Measurements from ENCODE around the gene PNN. TPM values are rescaled to one million over a fixed set of nuclear protein-coding genes. Genes with fewer than 3 reads are reported as not detected.
A peak's percentile ranks its signal among the peaks of the same experiment; 100 is the strongest.
"Not testable (repeated sequence)": the region's sequence is repeated elsewhere in the genome, so short reads cannot be mapped to it uniquely, and the experiment has no call there.

Gene PNN
- polyA plus RNA-seq, 6 donors from 2014 or later = 18.6 to 42.5 (median 24.7) TPM

- Mint-ChIP-seq H3K4me3 (peak overlapping the region; percentile 3 to 99 (median 70)), H3K36me3 (peaks cover 0 to 4% of the 10 kb centered on the region in 2 donors), H3K9me3 (no peaks in the 10 kb centered on the region), H3K27me3 (no peaks in the 10 kb centered on the region), H3K27ac (peak overlapping the region in 4 of 6 donors; percentile 5 to 73 (median 40)), H3K4me1 (peaks cover 23 to 41% (median 36%) of the 10 kb centered on the region in 3 donors)
- DNase-seq = no peak
- no peak for ATAC-seq (ENCODE audit: low read depth in 2 of 2)
Observed at GRCh38 chr14:39168591-39168990, 6.5 kb upstream of the PNN start.

- peak overlapping the region; percentile 93 to 100 (median 98) for H3K4me3 Mint-ChIP-seq
- peak overlapping the region; percentile 95 to 100 (median 98) for H3K27ac Mint-ChIP-seq
- no peaks in the 10 kb centered on the region for H3K36me3 Mint-ChIP-seq
- DNase-seq (no peak), ATAC-seq (ENCODE audit: low read depth in 2 of 2) (no peak)
- no peaks in the 10 kb centered on the region for H3K9me3 Mint-ChIP-seq
- no peaks in the 10 kb centered on the region for H3K27me3 Mint-ChIP-seq
- peaks cover 23 to 45% (median 36%) of the 10 kb centered on the region in 3 donors for H3K4me1 Mint-ChIP-seq
Observed at GRCh38 chr14:39169541-39169900, 5.5 kb upstream of the PNN start.

- H3K27ac Mint-ChIP-seq = peak overlapping the region in 3 of 6 donors; percentile 63 to 100 (median 69)
Observed at GRCh38 chr14:39173198-39173597, 1.9 kb upstream of the PNN start.

GRCh38 chr14:39175445-39176262 lies 600 bp downstream of the PNN start:
- H3K36me3 Mint-ChIP-seq = peaks cover 7 to 16% of the 10 kb centered on the region in 2 donors
- peak; percentile 9 to 10 for ATAC-seq (ENCODE audit: low read depth in 2 of 2)
- H3K9me3 Mint-ChIP-seq = no peaks in the 10 kb centered on the region
- no peaks in the 10 kb centered on the region for H3K27me3 Mint-ChIP-seq
- H3K4me3 Mint-ChIP-seq = peak overlapping the region; percentile 97 to 100 (median 98)
- DNase-seq = peak; percentile 67
- peaks cover 15 to 36% (median 20%) of the 10 kb centered on the region in 3 donors for H3K4me1 Mint-ChIP-seq
- H3K27ac Mint-ChIP-seq = peak overlapping the region; percentile 99 to 100 (median 99)

More at GRCh38 chr14:39173198-39173597, 1.9 kb upstream of the PNN start:
- Mint-ChIP-seq H3K27me3 (no peaks in the 10 kb centered on the region), H3K36me3 (peaks cover 0 to 8% of the 10 kb centered on the region in 2 donors), H3K4me3 (peak overlapping the region in 6 of 8 donors; percentile 20 to 97 (median 54)), H3K4me1 (peaks cover 24 to 59% (median 35%) of the 10 kb centered on the region in 3 donors), H3K9me3 (no peaks in the 10 kb centered on the region)
- no peak for ATAC-seq (ENCODE audit: low read depth in 2 of 2)
- no peak for DNase-seq

- no peaks in the 10 kb centered on the region for H3K9me3 Mint-ChIP-seq
- DNase-seq = no peak
- peak overlapping the region; percentile 97 to 100 (median 98) for H3K4me3 Mint-ChIP-seq
- no peaks in the 10 kb centered on the region for H3K27me3 Mint-ChIP-seq
- peaks cover 7 to 16% of the 10 kb centered on the region in 2 donors for H3K36me3 Mint-ChIP-seq
- peaks cover 15 to 32% (median 20%) of the 10 kb centered on the region in 3 donors for H3K4me1 Mint-ChIP-seq
- no peak for ATAC-seq (ENCODE audit: low read depth in 2 of 2)
- H3K27ac Mint-ChIP-seq = peak overlapping the region; percentile 99 to 100 (median 99)
Observed at GRCh38 chr14:39176263-39177167, 1.5 kb downstream of the PNN start.

GRCh38 chr14:39177168-39177545 lies 2.1 kb downstream of the PNN start:
- Mint-ChIP-seq H3K4me3 (peak overlapping the region in 5 of 8 donors; percentile 16 to 100 (median 49)), H3K27me3 (no peaks in the 10 kb centered on the region), H3K27ac (peak overlapping the region in 3 of 6 donors; percentile 42 to 100 (median 80)), H3K9me3 (no peaks in the 10 kb centered on the region), H3K36me3 (peaks cover 7 to 16% of the 10 kb centered on the region in 2 donors), H3K4me1 (peaks cover 15 to 32% (median 20%) of the 10 kb centered on the region in 3 donors)
- DNase-seq (no peak), ATAC-seq (ENCODE audit: low read depth in 2 of 2) (no peak)

- Mint-ChIP-seq H3K4me3 (peak overlapping the region in 1 of 8 donors; percentile 57), H3K4me1 (peaks cover 17 to 29% (median 20%) of the 10 kb centered on the region in 3 donors)
Observed at GRCh38 chr14:39179042-39179441, 4.0 kb downstream of the PNN start.

GRCh38 chr14:39180553-39180952 lies 5.5 kb downstream of the PNN start:
- H3K36me3 Mint-ChIP-seq = peaks cover 8 to 13% of the 10 kb centered on the region in 2 donors
- H3K4me1 Mint-ChIP-seq = peaks cover 11 to 18% (median 14%) of the 10 kb centered on the region in 3 donors
- H3K4me3 Mint-ChIP-seq = no peak overlapping the region
- DNase-seq (no peak), ATAC-seq (ENCODE audit: low read depth in 2 of 2) (no peak)
- H3K9me3 Mint-ChIP-seq = no peaks in the 10 kb centered on the region
- H3K27ac Mint-ChIP-seq = no peak overlapping the region
- no peaks in the 10 kb centered on the region for H3K27me3 Mint-ChIP-seq

More at GRCh38 chr14:39179042-39179441, 4.0 kb downstream of the PNN start:
- no peaks in the 10 kb centered on the region for H3K27me3 Mint-ChIP-seq
- DNase-seq = no peak
- H3K27ac Mint-ChIP-seq = peak overlapping the region in 2 of 6 donors; percentile 68 to 85
- H3K36me3 Mint-ChIP-seq = peaks cover 13 to 16% of the 10 kb centered on the region in 2 donors
- no peaks in the 10 kb centered on the region for H3K9me3 Mint-ChIP-seq
- ATAC-seq (ENCODE audit: low read depth in 2 of 2) = no peak

- H3K4me3 Mint-ChIP-seq = no peak overlapping the region
- H3K9me3 Mint-ChIP-seq = no peaks in the 10 kb centered on the region
- no peak overlapping the region for H3K27ac Mint-ChIP-seq
- ATAC-seq (ENCODE audit: low read depth in 2 of 2) = peak in 1 of 2 donors; percentile 10
- H3K36me3 Mint-ChIP-seq = peaks cover 8 to 13% of the 10 kb centered on the region in 2 donors
- no peak for DNase-seq
- no peaks in the 10 kb centered on the region for H3K27me3 Mint-ChIP-seq
- peaks cover 8 to 14% (median 11%) of the 10 kb centered on the region in 3 donors for H3K4me1 Mint-ChIP-seq
Observed at GRCh38 chr14:39181026-39181692, 6.1 kb downstream of the PNN start.

- ATAC-seq (ENCODE audit: low read depth in 2 of 2) (no peak), DNase-seq (no peak)
- Mint-ChIP-seq H3K4me3 (no peak overlapping the region), H3K27me3 (no peaks in the 10 kb centered on the region), H3K4me1 (peaks cover 7 to 11% (median 10%) of the 10 kb centered on the region in 3 donors), H3K9me3 (no peaks in the 10 kb centered on the region), H3K27ac (no peak overlapping the region), H3K36me3 (peaks cover 8 to 13% of the 10 kb centered on the region in 2 donors)
Observed at GRCh38 chr14:39181693-39182047, 6.6 kb downstream of the PNN start.

GRCh38 chr14:39182770-39183684 lies 8.0 kb downstream of the PNN start:
- ATAC-seq (ENCODE audit: low read depth in 2 of 2) (no peak), DNase-seq (no peak)
- Mint-ChIP-seq H3K9me3 (no peaks in the 10 kb centered on the region), H3K27me3 (no peaks in the 10 kb centered on the region), H3K27ac (peak overlapping the region in 1 of 6 donors; percentile 40), H3K4me1 (peaks cover 6 to 11% (median 6%) of the 10 kb centered on the region in 3 donors), H3K36me3 (peaks cover 8 to 13% of the 10 kb centered on the region in 2 donors), H3K4me3 (no peak overlapping the region)

- not testable (repeated sequence) for H3K9me3 Mint-ChIP-seq; DNase-seq; H3K4me3 Mint-ChIP-seq; ATAC-seq (ENCODE audit: low read depth in 2 of 2); H3K27me3 Mint-ChIP-seq
- Mint-ChIP-seq H3K36me3 (peaks cover 7 to 13% of the 10 kb centered on the region in 2 donors), H3K4me1 (peaks cover 6 to 11% (median 11%) of the 10 kb centered on the region in 3 donors), H3K27ac (peak overlapping the region in 1 of 6 donors; percentile 40)
Observed at GRCh38 chr14:39183685-39184003, 8.6 kb downstream of the PNN start.

Data from naive B cell (primary cell).